Brain microvascular endothelial cell (primary cell): ENCODE data around the gene SPATA19.

Experiments used
- DNase-seq: peaks from one replicate; pipeline ENCODE4 v3.0.0-alpha.2; 2020
- H3K27ac ChIP-seq: fragments of 250-450 bp; sonication (Bioruptor Pico); 2 replicates; pipeline ENCODE4 v1.5.1; 2020; ENCODE audit warnings: mild to moderate bottlenecking, moderate library complexity
- H3K27me3 ChIP-seq: fragments of 250-450 bp; sonication (Bioruptor Pico); replicated peaks from 2 replicates; pipeline ENCODE4 v1.5.1; 2020; ENCODE audit warnings: mild to moderate bottlenecking
- H3K36me3 ChIP-seq: fragments of 250-450 bp; sonication (Bioruptor Pico); replicated peaks from 2 replicates; pipeline ENCODE4 v1.5.1; 2020; ENCODE audit warnings: mild to moderate bottlenecking
- H3K4me3 ChIP-seq: 2 replicates; pipeline ENCODE4 v1.5.1; 2011; ENCODE audit warnings: low read depth, mild to moderate bottlenecking, control low read depth, low read length, moderate library complexity
- in situ Hi-C: cut with HindIII; loops from 2 replicates; pipeline ENCODE4 v1.10.0; 2017; ENCODE audit warnings: low sequenced_read_pairs, low pct_ligation_motif_present
- TF ChIP-seq, protein P1 (sequence below): IDR thresholded peaks from 2 replicates; pipeline ENCODE4 v1.5.1; 2011; ENCODE audit warnings: low read depth, mild to moderate bottlenecking, moderate library complexity, low read length, control low read depth, inconsistent platforms; ENCODE audit errors: missing control alignments

SPATA19 gene

GRCh38 chr11:133889893-133890292 lies 44.6 kb upstream of the SPATA19 start:
- Histone ChIP-seq H3K36me3 (no peaks in the 10 kb centered on the region), H3K27me3 (no peaks in the 10 kb centered on the region), H3K27ac (no peak overlapping the region), H3K4me3 (no peak overlapping the region)
- TF ChIP-seq, protein P1, sequence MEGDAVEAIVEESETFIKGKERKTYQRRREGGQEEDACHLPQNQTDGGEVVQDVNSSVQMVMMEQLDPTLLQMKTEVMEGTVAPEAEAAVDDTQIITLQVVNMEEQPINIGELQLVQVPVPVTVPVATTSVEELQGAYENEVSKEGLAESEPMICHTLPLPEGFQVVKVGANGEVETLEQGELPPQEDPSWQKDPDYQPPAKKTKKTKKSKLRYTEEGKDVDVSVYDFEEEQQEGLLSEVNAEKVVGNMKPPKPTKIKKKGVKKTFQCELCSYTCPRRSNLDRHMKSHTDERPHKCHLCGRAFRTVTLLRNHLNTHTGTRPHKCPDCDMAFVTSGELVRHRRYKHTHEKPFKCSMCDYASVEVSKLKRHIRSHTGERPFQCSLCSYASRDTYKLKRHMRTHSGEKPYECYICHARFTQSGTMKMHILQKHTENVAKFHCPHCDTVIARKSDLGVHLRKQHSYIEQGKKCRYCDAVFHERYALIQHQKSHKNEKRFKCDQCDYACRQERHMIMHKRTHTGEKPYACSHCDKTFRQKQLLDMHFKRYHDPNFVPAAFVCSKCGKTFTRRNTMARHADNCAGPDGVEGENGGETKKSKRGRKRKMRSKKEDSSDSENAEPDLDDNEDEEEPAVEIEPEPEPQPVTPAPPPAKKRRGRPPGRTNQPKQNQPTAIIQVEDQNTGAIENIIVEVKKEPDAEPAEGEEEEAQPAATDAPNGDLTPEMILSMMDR, result no peak
- no peak for DNase-seq
- in situ Hi-C loops, result no loop called here

- DNase-seq, result no peak
- TF ChIP-seq, protein P1, result no peak
- in situ Hi-C loops, result no loop called here
- H3K4me3 ChIP-seq, result no peak overlapping the region
- no peak overlapping the region for H3K27ac ChIP-seq
- H3K27me3 ChIP-seq, result no peaks in the 10 kb centered on the region
- no peaks in the 10 kb centered on the region for H3K36me3 ChIP-seq
These were observed 43.9 kb upstream of the SPATA19 start for GRCh38 chr11:133889188-133889587.

- no peak overlapping the region for H3K27ac ChIP-seq
- TF ChIP-seq, protein P1, result no peak
- no peaks in the 10 kb centered on the region for H3K27me3 ChIP-seq
- in situ Hi-C loops, result no loop called here
- no peaks in the 10 kb centered on the region for H3K36me3 ChIP-seq
- H3K4me3 ChIP-seq, result no peak overlapping the region
- no peak for DNase-seq
These were observed 42.5 kb upstream of the SPATA19 start for GRCh38 chr11:133887692-133888332.

DNA sequence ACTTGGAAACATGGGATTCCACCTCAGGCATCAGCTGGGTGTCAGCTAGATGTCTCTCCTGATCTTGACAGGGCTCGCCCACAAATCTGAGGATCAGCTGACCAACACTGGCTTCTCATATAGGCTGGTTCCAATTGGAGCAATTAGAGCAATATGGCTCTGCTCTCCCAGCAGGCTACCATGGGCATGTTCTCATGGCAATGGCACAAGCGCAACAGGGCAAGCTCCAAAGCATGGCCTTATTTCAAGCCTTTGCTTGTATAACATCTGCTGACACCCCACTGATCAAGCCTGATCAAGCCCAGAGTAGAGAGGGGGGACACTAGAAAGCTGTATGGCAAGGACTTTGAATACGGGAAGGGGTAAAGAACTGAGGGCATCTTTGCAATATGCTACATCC lies 40.7 kb upstream of the SPATA19 start:
- TF ChIP-seq, protein P1, result no peak
- in situ Hi-C loops, result no loop called here
- Histone ChIP-seq H3K27me3 (no peaks in the 10 kb centered on the region), H3K4me3 (no peak overlapping the region), H3K36me3 (no peaks in the 10 kb centered on the region), H3K27ac (no peak overlapping the region)
- DNase-seq, result no peak

- TF ChIP-seq, protein P1, result no peak
- DNase-seq, result no peak
- in situ Hi-C loops, result no loop called here
These were observed 26.8 kb upstream of the SPATA19 start for GRCh38 chr11:133872160-133872559.

DNA sequence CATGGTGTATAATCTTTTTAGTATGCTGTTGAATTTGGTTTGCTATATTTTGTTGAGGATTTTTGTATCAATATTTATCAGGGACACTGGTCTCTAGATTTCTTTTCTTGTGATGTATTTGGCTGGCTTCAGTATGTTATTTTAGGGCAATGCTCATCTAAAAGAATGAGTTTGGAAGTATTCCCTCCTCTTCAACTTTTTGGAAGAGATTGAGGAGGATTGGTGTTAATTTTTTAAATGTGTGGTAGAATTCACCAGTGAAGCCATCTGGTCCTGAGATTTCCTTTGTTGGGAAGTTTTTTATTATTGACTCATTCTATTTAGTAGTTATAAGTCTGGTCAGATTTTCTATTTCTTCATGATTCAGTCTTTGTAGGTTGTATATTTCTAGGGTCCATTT lies 22.1 kb upstream of the SPATA19 start:
- Histone ChIP-seq H3K27me3 (no peaks in the 10 kb centered on the region), H3K4me3 (no peak overlapping the region), H3K36me3 (no peaks in the 10 kb centered on the region), H3K27ac (no peak overlapping the region)
- in situ Hi-C loops, result no loop called here
- DNase-seq, result no peak
- TF ChIP-seq, protein P1, result no peak

More at GRCh38 chr11:133872160-133872559, 26.8 kb upstream of the SPATA19 start:
- no peaks in the 10 kb centered on the region for H3K36me3 ChIP-seq
- no peak overlapping the region for H3K27ac ChIP-seq
- H3K4me3 ChIP-seq, result no peak overlapping the region
- H3K27me3 ChIP-seq, result no peaks in the 10 kb centered on the region
